Adrenal gland (tissue), 5 donors: ENCODE results near the gene SLC22A5.
"Not testable (repeated sequence)": the region's sequence is repeated elsewhere in the genome, so short reads cannot be mapped to it uniquely, and the experiment has no call there.

Source experiments
- POLR2A ChIP-seq, 2 donors: fragments of 450-650 bp; IDR thresholded peaks; one replicate each; pipeline ENCODE4 v1.6.1; 2017; ENCODE audit warnings: antibody characterized with exemption in 2 of 2, mild to moderate bottlenecking in 2 of 2, moderate library complexity in 1 of 2
- TF ChIP-seq, protein P1 (sequence below), 6 experiments: fragments of 450-650 bp in 4 of 6; fragments of 200-600 bp in 2 of 6; sonication (generic) in 1 of 6; IDR thresholded peaks; 1 replicate in 5 of 6; 2 replicates in 1 of 6; pipeline versions ENCODE4 v1.5.1 to v1.8.0; 2016 to 2021; ENCODE audit warnings: antibody characterized with exemption in 6 of 6, mild to moderate bottlenecking in 2 of 6, moderate library complexity in 1 of 6
- donor health status: DM: no; HTN: no; CAD: no.

DNA sequence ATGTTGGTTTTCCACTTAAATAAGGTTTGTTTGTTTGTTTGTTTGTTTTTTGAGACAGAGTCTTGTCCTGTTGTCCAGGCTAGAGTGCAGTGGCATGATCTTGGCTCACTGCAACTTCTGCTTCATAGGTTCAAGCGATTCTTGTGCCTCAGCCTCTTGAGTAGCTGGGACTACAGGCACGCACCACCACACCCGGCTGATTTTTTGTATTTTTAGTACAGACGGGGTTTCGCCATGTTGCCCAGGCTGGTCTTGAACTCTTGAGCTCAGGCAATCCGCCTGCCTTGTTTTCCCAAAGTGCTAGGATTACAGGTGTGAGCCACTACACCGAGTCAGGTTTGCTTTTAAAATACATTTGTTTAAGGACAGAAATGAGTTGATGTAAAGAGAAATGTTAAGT is 46.0 kb downstream of the SLC22A5 start:
- TF ChIP-seq, protein P1, sequence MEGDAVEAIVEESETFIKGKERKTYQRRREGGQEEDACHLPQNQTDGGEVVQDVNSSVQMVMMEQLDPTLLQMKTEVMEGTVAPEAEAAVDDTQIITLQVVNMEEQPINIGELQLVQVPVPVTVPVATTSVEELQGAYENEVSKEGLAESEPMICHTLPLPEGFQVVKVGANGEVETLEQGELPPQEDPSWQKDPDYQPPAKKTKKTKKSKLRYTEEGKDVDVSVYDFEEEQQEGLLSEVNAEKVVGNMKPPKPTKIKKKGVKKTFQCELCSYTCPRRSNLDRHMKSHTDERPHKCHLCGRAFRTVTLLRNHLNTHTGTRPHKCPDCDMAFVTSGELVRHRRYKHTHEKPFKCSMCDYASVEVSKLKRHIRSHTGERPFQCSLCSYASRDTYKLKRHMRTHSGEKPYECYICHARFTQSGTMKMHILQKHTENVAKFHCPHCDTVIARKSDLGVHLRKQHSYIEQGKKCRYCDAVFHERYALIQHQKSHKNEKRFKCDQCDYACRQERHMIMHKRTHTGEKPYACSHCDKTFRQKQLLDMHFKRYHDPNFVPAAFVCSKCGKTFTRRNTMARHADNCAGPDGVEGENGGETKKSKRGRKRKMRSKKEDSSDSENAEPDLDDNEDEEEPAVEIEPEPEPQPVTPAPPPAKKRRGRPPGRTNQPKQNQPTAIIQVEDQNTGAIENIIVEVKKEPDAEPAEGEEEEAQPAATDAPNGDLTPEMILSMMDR (IDR thresholded peaks at IDR 0.05): not testable (repeated sequence)
- not testable (repeated sequence) for TF ChIP-seq POLR2A (IDR thresholded peaks at IDR 0.05)
